Neural cell (in vitro differentiated cells): ENCODE measurements around the gene DSN1.

ENCODE experiments used
- EP300 ChIP-seq: fragments of 450-650 bp; conservative IDR thresholded peaks from 2 replicates; pipeline ENCODE4 v1.6.1; 2014; ENCODE audit warnings: antibody characterized with exemption, mild to moderate bottlenecking, moderate library complexity; ENCODE audit not compliant: poor library complexity, severe bottlenecking
- EZH2 ChIP-seq: fragments of 200-600, 300-800 bp; shearing (Covaris generic), sonication (generic); IDR thresholded peaks from 2 replicates; pipeline ENCODE4 v1.6.1; 2014; ENCODE audit warnings: antibody characterized with exemption, low read length, borderline replicate concordance, mild to moderate bottlenecking; ENCODE audit not compliant: insufficient read depth, poor library complexity, severe bottlenecking
- MXI1 ChIP-seq: fragments of 450-650 bp; conservative IDR thresholded peaks from 2 replicates; pipeline ENCODE4 v1.6.1; 2014; ENCODE audit warnings: antibody characterized with exemption, mild to moderate bottlenecking; ENCODE audit not compliant: poor library complexity, severe bottlenecking
- POLR2AphosphoS5 ChIP-seq: IDR thresholded peaks from 2 replicates; pipeline ENCODE4 v1.6.1; 2012
- RAD21 ChIP-seq: fragments of 450-650 bp; conservative IDR thresholded peaks from 2 replicates; pipeline ENCODE4 v1.6.1; 2014; ENCODE audit warnings: antibody characterized with exemption, mild to moderate bottlenecking, moderate library complexity
- REST ChIP-seq: IDR thresholded peaks from 2 replicates; pipeline ENCODE4 v1.6.1; 2012; ENCODE audit warnings: borderline replicate concordance
- SMC3 ChIP-seq: fragments of 450-650 bp; conservative IDR thresholded peaks from 2 replicates; pipeline ENCODE4 v1.6.1; 2014; ENCODE audit warnings: antibody characterized with exemption, mild to moderate bottlenecking, moderate library complexity; ENCODE audit not compliant: poor library complexity
- TAF1 ChIP-seq: IDR thresholded peaks from 2 replicates; pipeline ENCODE4 v1.6.1; 2012; ENCODE audit warnings: low read depth
- TF ChIP-seq, protein P1 (sequence below): fragments of 450-650 bp; IDR thresholded peaks from 2 replicates; pipeline ENCODE4 v1.5.1; 2014; ENCODE audit warnings: antibody characterized with exemption, mild to moderate bottlenecking, moderate library complexity; ENCODE audit not compliant: poor library complexity, severe bottlenecking

GRCh38 chr20:36775826-36776225 lies 2.3 kb upstream of the DSN1 start:
- TF ChIP-seq REST (no peak), EZH2 (no peak), POLR2AphosphoS5 (no peak), MXI1 (no peak), RAD21 (no peak), EP300 (no peak), TAF1 (no peak), SMC3 (no peak)
- TF ChIP-seq, protein P1, sequence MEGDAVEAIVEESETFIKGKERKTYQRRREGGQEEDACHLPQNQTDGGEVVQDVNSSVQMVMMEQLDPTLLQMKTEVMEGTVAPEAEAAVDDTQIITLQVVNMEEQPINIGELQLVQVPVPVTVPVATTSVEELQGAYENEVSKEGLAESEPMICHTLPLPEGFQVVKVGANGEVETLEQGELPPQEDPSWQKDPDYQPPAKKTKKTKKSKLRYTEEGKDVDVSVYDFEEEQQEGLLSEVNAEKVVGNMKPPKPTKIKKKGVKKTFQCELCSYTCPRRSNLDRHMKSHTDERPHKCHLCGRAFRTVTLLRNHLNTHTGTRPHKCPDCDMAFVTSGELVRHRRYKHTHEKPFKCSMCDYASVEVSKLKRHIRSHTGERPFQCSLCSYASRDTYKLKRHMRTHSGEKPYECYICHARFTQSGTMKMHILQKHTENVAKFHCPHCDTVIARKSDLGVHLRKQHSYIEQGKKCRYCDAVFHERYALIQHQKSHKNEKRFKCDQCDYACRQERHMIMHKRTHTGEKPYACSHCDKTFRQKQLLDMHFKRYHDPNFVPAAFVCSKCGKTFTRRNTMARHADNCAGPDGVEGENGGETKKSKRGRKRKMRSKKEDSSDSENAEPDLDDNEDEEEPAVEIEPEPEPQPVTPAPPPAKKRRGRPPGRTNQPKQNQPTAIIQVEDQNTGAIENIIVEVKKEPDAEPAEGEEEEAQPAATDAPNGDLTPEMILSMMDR, result no peak
